ENCODE measurements around the gene HACD2. TPM values are rescaled to one million over a fixed set of nuclear protein-coding genes. Genes with fewer than 3 reads are reported as not detected.

Gene HACD2
- total and polyA plus RNA-seq, 9 of the 15 experiments (the other 6 are each of a cell fraction or from before 2014, with no cell fraction given): 1.3 to 10.5 (median 3.8) TPM

DNA sequence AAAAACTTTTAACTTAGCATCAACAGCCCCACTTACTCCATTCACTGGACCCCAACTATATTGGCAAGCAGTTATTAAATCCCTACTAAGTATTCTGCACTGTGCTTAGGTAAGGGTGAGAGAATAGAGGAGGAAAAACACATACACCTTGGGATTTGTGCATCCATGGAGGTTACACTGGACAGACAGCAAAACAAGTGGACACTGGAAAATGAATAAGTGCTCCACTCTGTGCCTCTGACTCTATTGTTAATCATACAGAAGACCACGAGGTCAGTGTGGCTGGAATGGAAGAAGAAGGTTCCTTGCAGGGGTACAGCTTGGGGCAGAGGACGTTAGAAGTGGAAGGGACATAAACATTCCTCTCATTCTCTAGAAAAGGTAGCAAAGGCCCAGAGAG, 139.2 kb downstream of the HACD2 start (continued):
- TF ChIP-seq, protein P1, sequence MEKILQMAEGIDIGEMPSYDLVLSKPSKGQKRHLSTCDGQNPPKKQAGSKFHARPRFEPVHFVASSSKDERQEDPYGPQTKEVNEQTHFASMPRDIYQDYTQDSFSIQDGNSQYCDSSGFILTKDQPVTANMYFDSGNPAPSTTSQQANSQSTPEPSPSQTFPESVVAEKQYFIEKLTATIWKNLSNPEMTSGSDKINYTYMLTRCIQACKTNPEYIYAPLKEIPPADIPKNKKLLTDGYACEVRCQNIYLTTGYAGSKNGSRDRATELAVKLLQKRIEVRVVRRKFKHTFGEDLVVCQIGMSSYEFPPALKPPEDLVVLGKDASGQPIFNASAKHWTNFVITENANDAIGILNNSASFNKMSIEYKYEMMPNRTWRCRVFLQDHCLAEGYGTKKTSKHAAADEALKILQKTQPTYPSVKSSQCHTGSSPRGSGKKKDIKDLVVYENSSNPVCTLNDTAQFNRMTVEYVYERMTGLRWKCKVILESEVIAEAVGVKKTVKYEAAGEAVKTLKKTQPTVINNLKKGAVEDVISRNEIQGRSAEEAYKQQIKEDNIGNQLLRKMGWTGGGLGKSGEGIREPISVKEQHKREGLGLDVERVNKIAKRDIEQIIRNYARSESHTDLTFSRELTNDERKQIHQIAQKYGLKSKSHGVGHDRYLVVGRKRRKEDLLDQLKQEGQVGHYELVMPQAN (IDR thresholded peaks at IDR 0.05; ENCODE audit: borderline replicate concordance): no peak
- no peak for TF ChIP-seq ZFPM2 (CRISPR knock-in tag; IDR thresholded peaks at IDR 0.05)
- TF ChIP-seq, protein P2, sequence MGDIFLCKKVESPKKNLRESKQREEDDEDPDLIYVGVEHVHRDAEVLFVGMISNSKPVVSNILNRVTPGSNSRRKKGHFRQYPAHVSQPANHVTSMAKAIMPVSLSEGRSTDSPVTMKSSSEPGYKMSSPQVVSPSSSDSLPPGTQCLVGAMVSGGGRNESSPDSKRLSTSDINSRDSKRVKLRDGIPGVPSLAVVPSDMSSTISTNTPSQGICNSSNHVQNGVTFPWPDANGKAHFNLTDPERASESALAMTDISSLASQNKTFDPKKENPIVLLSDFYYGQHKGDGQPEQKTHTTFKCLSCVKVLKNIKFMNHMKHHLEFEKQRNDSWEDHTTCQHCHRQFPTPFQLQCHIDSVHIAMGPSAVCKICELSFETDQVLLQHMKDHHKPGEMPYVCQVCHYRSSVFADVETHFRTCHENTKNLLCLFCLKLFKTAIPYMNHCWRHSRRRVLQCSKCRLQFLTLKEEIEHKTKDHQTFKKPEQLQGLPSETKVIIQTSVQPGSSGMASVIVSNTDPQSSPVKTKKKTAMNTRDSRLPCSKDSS (IDR thresholded peaks at IDR 0.05; ENCODE audit: low read depth, partially characterized antibody): no peak

DNA sequence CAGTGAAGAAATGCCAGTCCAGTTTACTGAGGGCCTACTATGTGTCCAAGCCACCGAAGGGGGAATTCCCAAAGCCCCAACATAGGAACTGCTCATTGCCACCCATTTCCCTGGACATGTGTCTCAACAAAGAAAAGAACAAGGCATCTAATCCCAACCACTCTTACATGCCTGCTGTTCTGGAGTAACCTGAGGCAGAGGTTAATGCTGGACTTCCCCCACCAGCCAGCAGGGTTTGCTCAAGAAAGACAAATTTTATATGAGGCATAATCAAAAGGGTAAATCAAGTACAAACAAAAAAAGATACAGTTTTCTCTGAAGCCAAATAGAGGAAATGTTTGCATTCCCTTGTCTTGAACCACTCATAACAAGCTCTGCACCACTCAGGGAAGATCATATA, 140.1 kb downstream of the HACD2 start:
- Histone ChIP-seq H3K9ac (ENCODE audit: insufficient read depth in 1 of 2, low read depth in 2 of 2, low read length in 2 of 2) (no peak overlapping the region), H4K20me1 (replicated peaks; ENCODE audit: control insufficient read depth, insufficient read depth, low read length) (peaks cover 6% of the 10 kb centered on the region; the same call in 1 of the 2 replicates), H3K79me2 (ENCODE audit: control insufficient read depth, insufficient read depth, low read length) (no peaks in the 10 kb centered on the region), H3K9me1 (ENCODE audit: control insufficient read depth, insufficient read depth, low read length) (no peaks in the 10 kb centered on the region), H3K4me1 (replicated peaks in 1 of 2; ENCODE audit: control insufficient read depth in 2 of 2, insufficient read depth in 2 of 2, low read length in 2 of 2) (peaks cover 0 to 24% of the 10 kb centered on the region in 2 experiments; a peak in 2 of 5 replicates), H3K27me3 (ENCODE audit: control insufficient read depth in 2 of 2, insufficient read depth in 2 of 2, low read length in 2 of 2) (peaks cover 0 to 31% of the 10 kb centered on the region in 2 experiments; a peak in 3 of 5 replicates), H3K9me3 (replicated peaks; ENCODE audit: control insufficient read depth, insufficient read depth, low read depth, low read length) (no peaks in the 10 kb centered on the region), H3K36me3 (ENCODE audit: control insufficient read depth, insufficient read depth, low read length) (no peaks in the 10 kb centered on the region), H3K4me3 (no peak overlapping the region), H3K4me2 (ENCODE audit: insufficient read depth, low read length) (no peak overlapping the region), H2AFZ (ENCODE audit: low read depth, low read length) (no peak overlapping the region), H3K27ac (ENCODE audit: extremely low read depth, low read depth, low read length) (no peak overlapping the region)
- ATAC-seq (no peak), FAIRE-seq (no peak), DNase-seq (ENCODE audit: extremely low read depth in 1 of 4, low spot score in 3 of 4) (no peak)
- TF ChIP-seq, protein P3, sequence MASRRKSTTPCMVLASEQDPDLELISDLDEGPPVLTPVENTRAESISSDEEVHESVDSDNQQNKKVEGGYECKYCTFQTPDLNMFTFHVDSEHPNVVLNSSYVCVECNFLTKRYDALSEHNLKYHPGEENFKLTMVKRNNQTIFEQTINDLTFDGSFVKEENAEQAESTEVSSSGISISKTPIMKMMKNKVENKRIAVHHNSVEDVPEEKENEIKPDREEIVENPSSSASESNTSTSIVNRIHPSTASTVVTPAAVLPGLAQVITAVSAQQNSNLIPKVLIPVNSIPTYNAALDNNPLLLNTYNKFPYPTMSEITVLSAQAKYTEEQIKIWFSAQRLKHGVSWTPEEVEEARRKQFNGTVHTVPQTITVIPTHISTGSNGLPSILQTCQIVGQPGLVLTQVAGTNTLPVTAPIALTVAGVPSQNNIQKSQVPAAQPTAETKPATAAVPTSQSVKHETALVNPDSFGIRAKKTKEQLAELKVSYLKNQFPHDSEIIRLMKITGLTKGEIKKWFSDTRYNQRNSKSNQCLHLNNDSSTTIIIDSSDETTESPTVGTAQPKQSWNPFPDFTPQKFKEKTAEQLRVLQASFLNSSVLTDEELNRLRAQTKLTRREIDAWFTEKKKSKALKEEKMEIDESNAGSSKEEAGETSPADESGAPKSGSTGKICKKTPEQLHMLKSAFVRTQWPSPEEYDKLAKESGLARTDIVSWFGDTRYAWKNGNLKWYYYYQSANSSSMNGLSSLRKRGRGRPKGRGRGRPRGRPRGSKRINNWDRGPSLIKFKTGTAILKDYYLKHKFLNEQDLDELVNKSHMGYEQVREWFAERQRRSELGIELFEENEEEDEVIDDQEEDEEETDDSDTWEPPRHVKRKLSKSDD (conservative IDR thresholded peaks at IDR 0.05; ENCODE audit: low read length): no peak
- TF ChIP-seq ATF1 (CRISPR knock-in tag; IDR thresholded peaks at IDR 0.05) (no peak), ATF1 (tag; IDR thresholded peaks at IDR 0.05) (no peak), TAF1 (IDR thresholded peaks at IDR 0.05; ENCODE audit: control insufficient read depth, extremely low read depth, insufficient read depth, low read length, severe bottlenecking) (no peak), KLF13 (tag; IDR thresholded peaks at IDR 0.05; ENCODE audit: borderline replicate concordance, low read depth) (no peak), STAT5B (CRISPR knock-in tag; IDR thresholded peaks at IDR 0.05) (no peak)
- 0% methylated on average over 1 of the region's 1 CpG for WGBS (ENCODE audit: insufficient coverage, low coverage, missing lambda C conversion rate)
- no TSS peak for BruUV-seq (replicated peaks)
- POLR2A ChIA-PET: no interaction called here
- intact Hi-C loops (cut with micrococcal nuclease) (no loop called here), in situ Hi-C loops (cut with MboI) (no loop called here)
- CTCF ChIA-PET (ENCODE audit: low intra/inter-chr PET ratio): no interaction called here
